ENCODE data around the gene RPS21. TPM values are rescaled to one million over a fixed set of nuclear protein-coding genes. Genes with fewer than 3 reads are reported as not detected.

RPS21 gene
- total RNA-seq, 2 experiments from 2014 or later = 3,015 to 3,210 TPM

DNA sequence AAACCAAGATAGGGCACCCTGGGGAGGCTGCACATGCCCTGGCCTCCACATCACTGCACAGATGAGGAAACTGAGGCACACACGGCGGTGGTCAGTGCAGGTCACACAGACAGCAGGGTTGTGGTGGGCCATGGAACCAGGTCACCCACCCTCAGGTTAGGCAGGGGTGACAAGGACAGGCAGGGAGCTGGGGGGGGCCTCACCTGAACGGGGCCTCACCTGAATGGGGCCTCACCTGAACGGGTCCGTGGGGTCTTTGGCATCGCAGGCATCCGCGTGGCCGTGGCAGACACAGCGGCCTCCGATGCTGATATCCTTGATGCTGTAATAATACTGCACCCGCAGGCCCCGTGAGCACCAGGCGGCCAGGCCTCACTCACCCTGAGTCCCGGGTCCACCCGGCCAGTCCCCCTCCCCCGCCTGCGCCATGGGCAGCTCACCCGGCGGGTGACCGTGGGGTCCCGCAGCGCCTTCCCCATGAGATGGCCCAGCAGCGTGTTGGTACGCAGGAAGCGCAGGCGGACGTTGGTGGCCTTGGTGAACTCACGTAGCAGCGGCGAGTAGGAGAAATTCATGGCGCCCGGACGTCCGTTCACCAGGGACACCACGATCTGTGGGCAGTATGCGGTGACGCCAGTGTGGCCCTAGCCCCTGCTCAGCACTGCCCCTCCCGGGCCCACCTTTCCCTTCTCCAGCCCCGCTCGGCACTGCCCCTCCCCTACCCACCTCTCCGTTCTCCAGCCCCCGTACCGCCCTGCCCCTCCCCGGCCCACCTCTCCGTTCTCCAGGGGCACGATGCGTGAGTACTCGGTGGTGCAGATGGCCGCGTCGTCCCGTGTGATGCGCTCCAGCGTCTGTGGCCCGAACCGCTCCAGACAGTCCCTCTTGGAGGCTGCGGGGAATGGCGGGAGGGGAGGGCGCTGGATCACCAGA is 35.2 kb upstream of the RPS21 start:
- ChIA-PET POLR2A (no interaction called here), CTCF (no interaction called here)
- peaks cover 4 to 6% of the 10 kb centered on the region in 2 experiments for H3K27me3 ChIP-seq (ENCODE audit: control insufficient read depth in 1 of 2, insufficient read depth in 2 of 2, low read length in 2 of 2)
- no peaks in the 10 kb centered on the region for H3K36me3 Mint-ChIP-seq (ENCODE audit: low read depth)
- intact Hi-C loops (cut with DNase I, micrococcal nuclease) = no loop called here
- peaks cover 0 to 20% of the 10 kb centered on the region in 2 experiments for H3K9me3 ChIP-seq (ENCODE audit: control insufficient read depth in 1 of 2, insufficient read depth in 1 of 2, low read length in 2 of 2)
- H3K4me1 Mint-ChIP-seq (ENCODE audit: low read depth) = no peaks in the 10 kb centered on the region
- H3K4me3 ChIP-seq (ENCODE audit: low read length) = no peak overlapping the region
- ATAC-seq (ENCODE audit: poor library complexity) (no peak), DNase-seq (no peak)
- no peaks in the 10 kb centered on the region for H3K27me3 Mint-ChIP-seq
- no peak overlapping the region for H3K27ac Mint-ChIP-seq
- peaks cover 3% of the 10 kb centered on the region for H3K9me3 Mint-ChIP-seq
- no peaks in the 10 kb centered on the region for H3K36me3 ChIP-seq (ENCODE audit: insufficient read depth, low read length)
- no peak for TF ChIP-seq CTCF (IDR thresholded peaks at IDR 0.05)
- H3K4me1 ChIP-seq (ENCODE audit: insufficient read depth, low read length) = no peaks in the 10 kb centered on the region
- no peak overlapping the region for H3K27ac ChIP-seq (ENCODE audit: low read depth in 1 of 2, low read length in 2 of 2)
- no peak overlapping the region for H3K4me3 Mint-ChIP-seq

DNA sequence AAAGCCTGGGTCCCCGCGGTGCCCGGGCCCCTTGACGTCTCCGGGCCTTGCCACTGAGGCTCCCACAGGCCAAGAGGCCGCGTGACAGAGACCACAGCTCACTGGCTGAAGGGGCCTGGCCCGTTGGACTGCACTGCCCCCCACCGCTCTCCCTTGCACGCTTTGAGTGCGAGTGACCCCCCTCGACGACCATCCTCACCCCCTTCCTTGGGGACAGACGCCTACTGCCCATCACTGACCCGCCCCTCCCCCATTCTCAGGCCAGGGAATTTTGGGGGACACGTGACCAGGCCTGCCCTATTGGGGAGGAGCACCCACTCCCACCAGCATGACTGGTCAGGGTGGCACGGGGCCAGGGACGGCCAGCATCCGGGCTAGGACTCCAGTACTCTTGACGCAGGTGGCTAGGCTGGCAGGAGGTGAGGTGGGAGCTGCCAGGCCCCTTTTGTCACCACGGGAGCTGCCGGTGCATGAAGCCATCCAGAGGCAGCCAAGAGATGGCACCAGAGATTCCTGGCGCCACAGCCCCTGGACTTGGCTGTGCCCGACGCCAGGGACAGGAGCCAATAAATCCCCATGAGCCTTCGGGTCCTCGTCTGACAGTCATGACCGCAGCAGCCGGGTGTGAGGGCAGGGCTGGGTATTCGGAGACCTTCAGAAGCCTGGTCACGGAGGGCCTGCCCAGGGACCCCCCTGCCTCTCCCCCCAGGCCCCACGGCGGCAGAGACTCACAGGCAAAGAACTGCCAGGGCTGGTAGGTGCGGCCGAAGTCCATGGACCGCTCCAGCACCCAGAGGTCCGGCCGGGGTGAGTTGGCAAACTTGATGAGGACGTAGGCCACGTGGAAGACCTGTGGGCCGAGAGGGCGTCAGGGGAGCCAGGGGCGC is 34.3 kb upstream of the RPS21 start:
- Histone ChIP-seq H3K9me3 (ENCODE audit: control insufficient read depth in 1 of 2, insufficient read depth in 1 of 2, low read length in 2 of 2) (peaks cover 0 to 12% of the 10 kb centered on the region in 2 experiments), H3K4me1 (ENCODE audit: insufficient read depth, low read length) (no peaks in the 10 kb centered on the region), H3K27ac (ENCODE audit: low read depth in 1 of 2, low read length in 2 of 2) (no peak overlapping the region), H3K27me3 (ENCODE audit: control insufficient read depth in 1 of 2, insufficient read depth in 2 of 2, low read length in 2 of 2) (peaks cover 5 to 8% of the 10 kb centered on the region in 2 experiments), H3K36me3 (ENCODE audit: insufficient read depth, low read length) (no peaks in the 10 kb centered on the region), H3K4me3 (ENCODE audit: low read length) (no peak overlapping the region)
- no peak overlapping the region for H3K27ac Mint-ChIP-seq
- no peak overlapping the region for H3K4me3 Mint-ChIP-seq
- H3K9me3 Mint-ChIP-seq = peaks cover 3% of the 10 kb centered on the region
- H3K36me3 Mint-ChIP-seq (ENCODE audit: low read depth) = no peaks in the 10 kb centered on the region
- no peaks in the 10 kb centered on the region for H3K27me3 Mint-ChIP-seq
- ChIA-PET CTCF (no interaction called here), POLR2A (no interaction called here)
- ATAC-seq (ENCODE audit: poor library complexity) (no peak), DNase-seq (no peak)
- TF ChIP-seq CTCF (IDR thresholded peaks at IDR 0.05) = no peak
- H3K4me1 Mint-ChIP-seq (ENCODE audit: low read depth) = no peaks in the 10 kb centered on the region
- intact Hi-C loops (cut with DNase I, micrococcal nuclease) = no loop called here

- Mint-ChIP-seq H3K27ac (no peak overlapping the region), H3K27me3 (no peaks in the 10 kb centered on the region), H3K9me3 (peaks cover 3% of the 10 kb centered on the region), H3K4me1 (ENCODE audit: low read depth) (no peaks in the 10 kb centered on the region), H3K36me3 (ENCODE audit: low read depth) (no peaks in the 10 kb centered on the region), H3K4me3 (no peak overlapping the region)
- intact Hi-C loops (cut with DNase I, micrococcal nuclease) = no loop called here
- Histone ChIP-seq H3K4me1 (ENCODE audit: insufficient read depth, low read length) (no peaks in the 10 kb centered on the region), H3K9me3 (ENCODE audit: control insufficient read depth in 1 of 2, insufficient read depth in 1 of 2, low read length in 2 of 2) (peaks cover 0 to 6% of the 10 kb centered on the region in 2 experiments), H3K27me3 (ENCODE audit: control insufficient read depth in 1 of 2, insufficient read depth in 2 of 2, low read length in 2 of 2) (peaks cover 5 to 8% of the 10 kb centered on the region in 2 experiments), H3K36me3 (ENCODE audit: insufficient read depth, low read length) (no peaks in the 10 kb centered on the region), H3K4me3 (ENCODE audit: low read length) (no peak overlapping the region), H3K27ac (ENCODE audit: low read depth in 1 of 2, low read length in 2 of 2) (no peak overlapping the region)
- no peak for ATAC-seq (ENCODE audit: poor library complexity)
- DNase-seq = no peak
- CTCF ChIA-PET = no interaction called here
- POLR2A ChIA-PET = no interaction called here
- no peak for TF ChIP-seq CTCF (IDR thresholded peaks at IDR 0.05)
These were observed 33.4 kb upstream of the RPS21 start for GRCh38 chr20:62353289-62354030.
